ENCODE data around the gene HSPB9.

Gene HSPB9, protein sequence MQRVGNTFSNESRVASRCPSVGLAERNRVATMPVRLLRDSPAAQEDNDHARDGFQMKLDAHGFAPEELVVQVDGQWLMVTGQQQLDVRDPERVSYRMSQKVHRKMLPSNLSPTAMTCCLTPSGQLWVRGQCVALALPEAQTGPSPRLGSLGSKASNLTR

DNA sequence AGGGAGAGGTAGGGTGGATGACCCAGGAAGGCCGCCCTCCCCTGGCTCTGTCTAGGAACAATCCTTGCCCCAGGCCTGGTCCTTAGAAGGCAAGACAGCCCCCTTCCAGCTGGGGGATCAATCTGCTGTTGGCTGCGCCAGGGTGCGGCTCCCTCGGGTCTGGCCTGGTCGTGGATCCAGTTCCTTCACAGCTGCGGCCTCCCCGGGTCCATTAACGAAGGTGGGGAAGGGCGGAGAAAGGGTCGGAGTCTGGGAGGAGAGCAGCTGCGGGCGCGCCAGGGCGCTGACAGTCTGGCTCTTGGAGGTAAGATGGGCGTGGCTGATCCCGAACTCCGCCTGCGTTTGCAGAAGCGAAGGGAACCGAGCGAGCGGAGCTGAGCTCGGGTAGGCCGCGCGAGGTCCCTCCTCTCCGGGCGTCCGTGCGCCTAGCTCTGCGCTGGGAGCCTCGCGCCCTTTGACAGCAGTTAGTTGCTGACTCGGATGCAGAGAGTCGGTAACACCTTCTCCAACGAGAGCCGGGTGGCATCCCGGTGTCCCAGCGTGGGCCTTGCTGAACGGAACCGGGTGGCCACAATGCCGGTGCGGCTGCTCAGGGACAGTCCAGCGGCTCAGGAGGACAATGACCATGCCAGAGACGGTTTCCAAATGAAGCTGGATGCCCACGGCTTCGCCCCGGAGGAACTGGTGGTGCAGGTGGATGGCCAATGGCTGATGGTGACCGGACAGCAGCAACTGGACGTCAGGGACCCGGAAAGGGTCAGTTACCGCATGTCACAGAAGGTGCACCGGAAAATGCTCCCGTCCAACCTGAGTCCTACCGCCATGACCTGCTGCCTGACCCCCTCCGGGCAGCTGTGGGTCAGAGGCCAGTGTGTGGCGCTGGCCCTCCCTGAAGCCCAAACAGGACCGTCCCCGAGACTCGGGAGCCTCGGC is at the start of gene HSPB9:
Gene HSPB9, plus strand, starts transcription at position 434 of the 933 bp plus-strand sequence. Its CDS starts 47 bp downstream, at position 481.
- no peak for DNase-seq

DNA sequence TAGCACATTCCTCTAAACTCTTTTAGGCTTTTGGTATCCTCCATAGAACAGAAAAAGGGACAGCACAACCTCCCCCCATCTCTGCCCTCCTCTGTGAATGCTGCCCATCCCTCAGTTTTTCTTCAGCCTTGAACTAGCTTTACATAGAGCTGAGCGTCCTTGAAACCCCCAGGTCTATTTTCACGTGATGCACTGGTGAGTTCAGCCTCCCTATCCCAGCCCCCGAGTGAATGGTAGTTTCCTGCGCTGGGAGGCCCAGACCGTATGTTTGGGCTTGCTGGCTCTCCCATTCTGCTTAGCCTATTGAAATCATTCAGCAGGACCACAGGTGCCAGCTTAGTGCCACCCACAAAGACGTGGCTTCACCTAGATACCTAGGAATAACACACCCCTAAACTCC is 46.8 kb upstream of the HSPB9 start:
- no peak for DNase-seq

DNA sequence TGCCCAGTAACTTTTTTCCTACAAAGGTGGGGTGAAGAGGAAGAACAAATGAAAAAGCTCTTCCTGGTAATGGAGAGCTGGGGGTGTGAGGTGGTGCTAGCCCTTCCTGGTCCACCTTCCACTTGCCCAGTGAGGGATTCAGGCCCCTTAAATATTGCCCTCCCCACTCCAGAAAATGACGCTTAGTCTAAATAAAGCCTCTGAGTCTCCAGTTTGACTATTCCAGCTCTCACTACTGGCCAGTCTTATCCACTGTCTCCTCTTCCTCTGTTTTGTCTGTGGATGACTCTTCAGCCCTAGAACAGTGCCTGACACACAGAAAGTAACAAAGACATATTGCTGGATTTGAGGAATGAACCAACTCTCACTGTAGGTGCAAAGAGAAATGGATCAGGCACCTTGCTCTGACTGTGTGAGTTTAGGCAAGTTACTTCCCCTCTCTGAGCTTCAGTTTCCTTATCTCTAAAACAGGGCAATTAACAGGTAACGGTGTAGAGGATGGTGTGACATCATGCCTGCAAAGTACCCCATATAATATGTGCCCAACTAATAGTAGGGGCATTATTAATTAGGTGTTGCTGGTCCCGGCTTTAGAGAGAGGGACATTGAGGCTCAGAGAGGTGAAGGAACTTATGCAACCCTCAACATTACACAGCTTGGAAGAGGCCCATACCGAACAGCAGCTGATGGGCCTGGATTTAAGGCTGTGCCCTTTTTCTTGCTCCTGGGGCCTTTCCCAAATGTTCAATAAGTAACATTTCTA is 45.6 kb upstream of the HSPB9 start:
- no peak for DNase-seq

DNA sequence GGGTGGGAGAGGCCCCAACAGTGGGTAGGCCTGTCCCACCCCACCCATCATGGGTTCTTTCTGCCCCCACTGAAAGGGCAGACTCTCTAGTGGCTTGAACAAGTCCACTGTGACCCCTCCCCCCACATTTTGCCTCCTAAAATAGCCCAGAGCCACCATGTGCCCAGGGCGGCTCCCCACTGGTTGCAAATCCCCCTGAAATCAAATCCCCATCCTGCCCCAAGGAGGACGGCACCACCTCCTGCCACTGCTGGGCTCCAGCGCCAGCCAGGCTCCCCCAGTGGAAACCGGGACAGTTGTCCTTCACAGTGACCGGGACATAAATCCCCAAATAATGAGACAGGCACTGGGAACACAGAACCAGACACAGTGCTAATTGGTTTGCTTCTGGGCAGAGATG is 44.8 kb upstream of the HSPB9 start:
- DNase-seq = no peak

DNA sequence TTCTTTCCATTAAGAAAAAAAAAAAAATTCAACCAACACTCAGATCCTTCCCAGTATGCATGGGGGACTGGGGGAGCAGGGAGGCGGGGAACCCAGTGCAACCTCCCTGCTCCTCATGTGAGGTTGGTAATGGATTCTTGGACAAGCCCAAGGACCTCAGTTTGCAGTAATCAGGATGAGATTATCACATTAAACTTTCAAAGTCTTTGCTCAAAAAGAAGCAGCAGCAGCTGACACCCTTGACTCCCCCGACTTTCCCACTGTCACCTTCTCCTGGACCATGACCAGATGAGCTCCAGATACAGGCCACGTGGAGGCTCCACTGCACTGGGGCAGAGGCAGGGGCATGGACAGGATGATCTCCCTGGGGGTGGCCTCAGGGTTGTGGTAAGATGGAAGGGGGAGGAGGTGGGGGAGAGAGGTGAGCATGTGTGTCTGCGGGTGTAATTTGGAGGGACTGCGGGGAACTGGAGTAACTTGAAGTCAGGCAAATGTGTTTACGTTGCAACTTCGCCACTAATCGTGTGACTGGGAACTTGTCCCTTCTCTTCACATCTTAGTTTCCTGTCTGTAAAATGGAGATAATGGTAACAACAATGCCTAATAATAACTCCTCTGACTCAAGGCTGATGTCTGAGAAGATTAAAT is 44.1 kb upstream of the HSPB9 start:
- peak; percentile 42 for DNase-seq

DNA sequence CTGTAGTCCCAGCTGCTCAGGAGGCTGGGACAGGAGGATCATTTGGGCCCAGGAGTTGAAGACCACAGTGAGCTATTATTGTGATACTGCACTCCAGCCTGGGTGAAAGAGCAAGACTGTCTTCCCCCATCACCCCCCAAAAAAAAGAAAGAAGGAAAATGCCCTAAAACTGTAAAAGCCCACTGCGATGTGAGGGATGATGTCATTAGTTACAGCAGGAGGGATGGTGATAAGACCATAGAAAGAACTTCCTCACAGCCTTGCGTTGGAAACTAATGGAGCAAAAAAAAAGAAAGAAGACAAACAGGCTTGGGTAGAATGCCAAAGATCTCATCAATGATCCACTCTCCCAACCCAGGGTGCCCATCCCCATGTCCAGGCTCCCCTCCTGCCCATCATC is 43.1 kb upstream of the HSPB9 start:
- no peak for DNase-seq

DNA sequence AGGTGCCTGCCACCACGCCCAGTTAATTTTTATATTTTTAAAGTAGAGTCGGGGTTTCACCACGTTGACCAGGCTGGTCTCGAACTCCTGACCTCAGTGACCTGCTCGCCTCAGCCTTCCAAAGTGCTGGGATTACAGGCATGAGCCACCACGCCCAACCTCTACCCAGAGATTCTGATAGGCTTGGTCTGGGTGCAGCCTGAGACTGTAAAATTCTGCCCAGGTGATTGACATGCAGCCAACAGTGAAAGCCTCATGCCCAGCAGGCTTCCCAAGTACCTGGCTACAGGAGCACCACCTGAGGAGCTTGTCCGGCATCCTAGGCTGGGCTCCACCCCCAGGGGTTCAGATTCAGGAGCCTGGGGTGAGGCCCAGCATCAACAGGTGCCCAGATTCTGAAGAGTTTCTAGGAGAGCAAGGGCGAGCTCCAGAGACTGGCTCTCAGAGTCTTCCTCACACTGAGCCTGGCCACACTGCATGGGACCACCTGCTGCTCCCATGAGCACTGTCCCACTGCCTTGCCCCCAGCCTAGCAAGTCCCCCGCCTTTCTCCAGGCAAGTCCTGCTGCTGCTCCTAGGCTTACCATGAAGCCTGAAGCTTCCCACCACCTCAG is 41.0 kb upstream of the HSPB9 start:
- no peak for DNase-seq

DNA sequence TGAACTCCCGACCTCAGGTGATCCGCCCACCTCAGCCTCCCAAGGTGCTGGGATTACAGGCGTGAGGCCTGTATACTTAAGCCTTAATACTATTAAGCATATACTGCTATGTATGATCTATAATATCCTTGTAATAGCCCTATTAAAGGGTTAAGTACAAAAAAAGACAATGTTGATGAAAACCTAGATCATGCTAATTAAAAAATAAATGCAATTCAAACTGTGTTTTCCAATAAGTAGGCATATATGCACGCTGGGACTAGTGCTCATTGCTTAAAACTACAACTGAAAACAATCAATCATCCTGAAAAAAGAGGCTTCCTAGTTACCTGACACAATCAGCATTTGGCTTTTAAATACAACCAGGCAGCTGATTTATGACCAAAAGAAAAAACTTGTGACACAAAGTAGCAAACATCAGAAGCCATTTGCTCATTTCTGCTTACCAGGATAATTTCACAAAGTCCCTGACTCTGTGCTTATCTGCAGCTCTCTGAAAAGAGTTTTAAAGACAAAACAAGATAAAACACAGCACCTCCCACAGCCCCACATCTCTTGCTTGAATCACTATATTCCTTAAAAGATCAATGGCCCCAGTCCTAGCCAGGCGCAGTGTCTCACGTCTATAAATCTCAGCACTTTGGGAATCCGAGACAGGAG is 35.4 kb upstream of the HSPB9 start:
- DNase-seq = peak; percentile 17

DNA sequence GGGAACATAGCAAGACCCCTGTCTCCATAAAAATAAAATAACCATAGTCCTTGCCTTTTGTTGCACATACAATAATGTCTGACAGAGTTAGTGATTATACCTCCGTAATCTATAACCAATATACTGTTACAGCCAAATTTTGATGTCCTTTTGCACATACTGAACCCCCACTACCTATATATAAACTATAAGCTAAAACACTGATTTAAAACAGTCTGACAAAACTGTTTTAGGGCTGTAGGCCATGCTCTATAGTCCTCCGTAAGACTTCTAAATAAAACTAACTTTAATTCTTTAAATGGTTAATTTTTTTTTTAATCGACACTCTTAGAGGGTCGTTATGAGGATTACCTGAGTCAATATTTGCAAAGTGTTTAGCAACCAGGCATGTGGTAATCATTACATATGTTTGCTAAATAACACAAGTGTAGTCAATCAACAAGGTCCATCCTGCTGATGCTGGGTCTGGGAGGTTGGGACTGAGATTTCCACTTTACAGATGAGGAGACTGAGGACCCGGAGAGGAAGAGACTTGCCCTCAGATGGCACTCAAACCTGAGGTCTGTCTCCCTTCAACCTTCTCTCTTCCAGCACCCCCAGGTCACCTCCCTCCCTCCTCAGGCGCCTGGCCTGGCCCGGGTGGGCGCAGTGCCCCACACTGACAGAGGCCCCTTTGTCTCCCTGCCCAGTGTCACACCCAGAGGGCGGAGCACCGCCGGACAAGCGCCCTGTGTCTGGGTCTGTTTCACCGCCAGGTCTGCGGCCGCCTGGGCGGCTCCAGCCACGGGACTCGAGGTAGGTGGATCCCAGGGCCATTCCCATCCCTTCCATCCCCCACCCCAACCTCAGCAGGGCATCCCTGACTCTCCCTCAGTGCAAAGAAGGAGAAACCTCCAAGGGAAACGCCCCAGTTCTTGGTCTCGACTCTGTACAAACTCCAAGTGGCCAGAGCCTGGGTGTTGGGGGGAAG is 34.6 kb upstream of the HSPB9 start:
- no peak for DNase-seq

DNA sequence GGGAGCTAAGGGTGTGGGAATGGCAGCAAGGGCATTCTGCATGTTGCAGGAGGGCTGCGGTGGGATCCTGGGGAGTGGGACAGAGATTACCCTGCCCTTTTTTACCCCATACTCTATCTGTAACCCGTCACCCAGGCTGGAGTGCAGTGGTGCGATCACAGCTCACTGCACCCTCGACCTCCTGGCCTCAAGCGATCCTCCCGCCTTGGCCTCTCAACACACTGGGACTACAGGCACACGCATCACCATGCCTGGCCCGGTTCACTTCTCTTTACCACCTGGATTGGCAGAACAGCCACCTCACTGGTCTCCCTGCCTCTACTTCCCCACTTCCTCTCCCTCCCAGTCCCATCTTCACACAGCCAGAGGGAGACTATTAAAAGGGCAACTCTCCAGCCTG is 33.9 kb upstream of the HSPB9 start:
- DNase-seq = no peak

DNA sequence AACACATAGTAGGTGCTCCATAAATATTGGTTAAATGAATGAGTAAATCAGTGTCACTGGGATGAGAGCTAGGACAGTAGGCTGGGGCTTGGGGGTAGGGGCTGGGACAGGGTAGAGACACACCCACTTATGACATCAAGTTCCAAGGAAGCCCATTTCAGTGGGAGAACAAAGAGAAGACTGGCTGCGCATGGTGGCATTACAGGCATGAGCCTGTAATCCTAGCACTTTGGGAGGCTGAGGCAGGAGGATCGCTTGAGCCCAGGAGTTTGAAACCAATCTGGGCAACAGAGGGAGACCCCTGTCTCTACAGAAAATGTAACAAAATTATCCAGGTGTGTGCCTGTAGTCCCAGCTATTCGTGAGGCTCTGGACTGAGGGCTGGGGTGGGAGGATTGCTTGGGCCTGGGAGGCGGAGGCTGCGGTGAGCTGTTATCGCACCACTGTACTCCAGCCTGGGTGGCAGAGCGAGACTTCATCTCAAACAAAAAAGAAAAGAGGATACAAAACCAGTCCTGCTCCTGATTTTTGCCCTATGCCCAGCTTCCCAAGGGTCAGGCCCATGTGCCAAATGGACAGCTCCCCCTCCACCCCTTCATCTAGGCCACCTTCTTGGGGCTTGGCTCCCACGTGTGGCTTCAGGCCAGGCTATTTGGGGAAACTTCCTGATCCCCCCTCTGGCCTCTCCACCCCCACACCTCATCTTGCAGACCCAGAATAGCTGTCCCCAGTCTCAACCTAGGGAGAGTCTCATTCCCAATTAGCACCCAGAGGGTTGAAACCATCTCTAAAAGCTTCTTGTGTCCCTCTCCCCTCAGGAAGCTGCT is 31.4 kb upstream of the HSPB9 start:
- no peak for DNase-seq

DNA sequence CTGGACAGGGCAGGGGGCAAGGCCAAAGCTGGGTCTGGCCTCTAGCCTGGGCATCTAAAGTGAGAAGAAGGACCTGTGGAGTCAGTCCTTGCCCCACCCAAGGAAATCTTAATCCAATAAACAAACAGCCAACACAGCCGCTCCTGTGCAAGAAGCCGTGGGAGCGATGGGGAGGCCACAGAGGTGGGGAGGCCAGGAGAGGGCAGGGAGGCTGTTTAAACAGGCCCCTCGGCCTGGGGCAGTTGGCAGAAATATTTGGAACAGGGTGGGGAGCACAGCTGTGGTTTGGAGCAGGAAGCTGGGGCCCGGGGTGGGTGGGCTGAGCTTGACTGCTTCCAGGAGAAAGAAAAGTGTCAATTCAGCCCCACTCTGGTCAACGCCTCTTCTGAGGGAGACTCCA is 29.7 kb upstream of the HSPB9 start:
- no peak for DNase-seq

DNA sequence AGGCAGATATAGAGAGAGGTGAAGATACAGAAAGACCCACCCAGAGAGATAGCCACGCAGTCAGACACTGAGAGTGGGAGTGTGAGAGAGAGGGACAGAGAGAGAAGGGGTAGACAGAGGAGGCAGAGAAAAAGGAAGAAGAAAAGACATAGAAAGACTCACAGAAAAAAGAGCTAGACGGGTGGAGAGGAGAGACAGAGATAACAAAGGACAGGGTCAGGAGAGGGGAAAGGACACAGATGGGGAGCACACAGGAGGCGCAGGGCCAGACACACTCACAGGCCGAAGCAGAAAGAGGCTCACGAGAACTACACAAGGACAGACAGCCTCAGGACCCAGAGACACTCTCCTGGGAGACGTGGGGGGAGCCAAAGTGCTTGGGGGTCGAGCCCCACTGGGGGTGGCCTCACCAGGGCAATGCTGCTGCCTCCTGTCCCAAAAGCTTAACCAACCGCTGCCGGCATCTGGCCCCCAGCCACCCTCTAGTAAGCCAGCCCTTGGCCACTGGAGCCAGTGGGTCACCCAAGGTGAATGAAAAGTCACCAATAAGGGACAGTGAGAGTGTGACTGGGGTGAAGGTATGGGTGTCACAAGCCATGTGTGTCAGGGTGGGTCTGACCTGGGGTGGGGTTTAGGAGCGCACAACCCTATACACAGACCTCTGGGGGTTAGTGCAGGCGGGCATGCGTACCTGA is 28.1 kb upstream of the HSPB9 start:
- DNase-seq = no peak

DNA sequence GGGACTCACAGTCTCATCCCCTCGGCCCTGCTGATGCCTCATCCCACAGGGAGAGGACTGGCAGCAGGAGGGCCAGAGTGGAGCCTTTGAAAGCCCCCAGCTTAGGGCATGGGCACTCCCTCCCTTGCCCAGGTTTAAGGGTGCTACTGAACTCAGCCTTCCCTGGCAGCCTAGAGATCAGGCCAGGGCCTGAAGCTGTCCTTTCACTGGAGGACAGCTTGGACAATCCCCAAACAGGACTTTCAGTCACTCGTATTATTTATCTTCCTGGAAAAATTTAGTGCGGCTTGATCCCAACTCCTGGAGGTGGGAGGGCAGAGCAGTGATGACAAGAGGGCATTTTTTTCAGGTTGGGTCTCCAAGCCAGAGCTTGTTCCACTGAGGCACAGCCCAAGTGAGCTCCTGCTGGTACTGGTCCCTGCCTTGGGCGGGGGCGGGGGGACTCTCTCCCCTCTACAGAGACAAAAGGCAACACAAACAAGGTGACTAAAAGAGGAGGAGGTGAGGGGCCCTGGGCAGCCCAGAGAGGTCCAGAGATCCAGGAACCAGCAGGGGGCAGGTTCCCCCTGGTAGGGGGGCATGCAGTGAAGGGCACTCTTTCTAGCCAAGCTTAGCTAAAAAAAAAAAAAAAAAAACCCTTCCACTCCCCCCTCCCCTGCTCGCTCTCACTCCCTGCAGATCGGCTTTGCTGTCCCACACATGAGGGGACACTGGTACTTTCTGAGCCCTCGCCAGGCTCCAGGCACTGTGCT is 26.1 kb upstream of the HSPB9 start:
- no peak for DNase-seq

DNA sequence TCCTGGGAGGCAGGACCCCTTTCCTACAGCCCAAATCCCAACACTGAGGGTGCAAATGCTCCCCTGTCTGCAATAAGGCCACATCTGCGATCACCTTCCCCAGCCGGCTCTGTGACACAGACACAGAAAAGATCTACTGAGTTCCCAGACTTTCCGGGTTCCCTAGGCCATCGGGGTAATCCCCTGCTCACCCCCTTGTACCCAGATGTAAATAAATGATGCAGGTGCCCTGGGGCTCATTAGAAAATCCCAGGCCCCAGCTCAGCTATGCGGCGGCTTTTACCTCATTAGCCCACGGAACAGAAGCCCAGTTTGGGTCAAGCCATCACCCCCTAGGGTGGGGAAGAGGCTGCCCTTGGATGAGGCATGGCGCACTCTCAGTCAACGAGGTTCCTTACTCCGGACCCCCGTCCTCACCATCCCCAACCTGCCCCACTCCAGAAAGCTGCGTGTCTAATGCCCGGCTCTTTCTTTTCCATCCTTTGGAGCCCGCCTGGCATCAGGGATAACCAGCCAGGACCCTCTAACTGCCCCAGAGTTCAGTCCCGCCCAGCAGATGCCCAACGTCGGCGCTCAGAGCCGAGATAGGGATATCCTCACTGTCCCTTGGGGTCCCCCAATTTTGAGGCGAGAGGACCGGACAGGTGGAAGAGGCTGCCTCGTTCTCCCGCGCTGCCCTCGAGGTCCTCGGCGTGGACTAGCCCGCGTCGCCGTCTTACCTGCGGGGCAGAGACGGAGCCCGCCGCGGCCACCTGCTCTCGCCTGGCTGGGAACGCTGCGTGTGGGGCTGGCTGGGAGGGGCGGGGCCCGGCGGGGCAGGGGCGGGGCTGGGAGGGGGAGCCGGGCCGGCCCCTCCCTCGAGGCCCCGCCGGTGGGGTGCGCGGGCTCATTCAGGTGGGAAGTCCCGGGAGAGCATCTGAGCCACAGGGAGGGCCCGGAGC is 24.6 kb upstream of the HSPB9 start, which contains the start of gene ZNF385C:
Gene ZNF385C, minus strand, starts transcription at position 783 of the 941 bp plus-strand sequence. CDS start 35,417 bp downstream, outside the sequence.
- no peak for DNase-seq

DNA sequence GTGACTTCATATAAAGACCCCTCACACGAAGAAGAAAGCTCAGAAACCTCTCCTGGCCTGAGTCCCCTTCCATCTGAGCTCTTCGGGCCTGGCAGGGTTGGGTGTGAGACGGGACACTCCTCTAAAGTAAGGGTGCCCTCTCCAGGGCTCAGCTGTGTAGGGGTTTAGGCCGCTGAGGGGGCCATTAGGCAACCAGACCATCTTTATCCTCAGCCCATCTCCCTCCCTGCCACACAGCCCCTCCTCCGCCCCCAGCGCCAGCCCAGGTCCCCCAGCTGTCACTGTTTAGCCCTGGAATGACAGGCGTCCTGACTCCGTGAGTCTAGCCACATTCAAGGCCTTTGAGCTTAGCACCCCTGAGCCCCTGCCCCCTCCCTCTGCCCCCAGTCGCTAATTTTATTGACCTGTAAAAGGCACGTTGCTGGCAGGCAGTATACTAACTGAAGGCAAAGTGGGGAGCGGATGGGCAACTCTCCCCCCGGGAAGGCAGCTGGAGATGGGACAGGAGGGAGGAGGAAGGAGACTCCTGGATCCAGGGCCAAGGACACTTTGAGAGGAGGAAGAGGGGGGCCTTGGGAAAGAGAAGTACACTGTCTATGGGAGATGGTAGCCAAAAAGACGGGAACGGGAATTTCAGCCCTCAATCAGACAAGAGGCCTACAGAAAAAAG is 23.7 kb upstream of the HSPB9 start:
- DNase-seq = no peak
